Measurements from ENCODE around the gene KDM2B.

The KDM2B gene

DNA sequence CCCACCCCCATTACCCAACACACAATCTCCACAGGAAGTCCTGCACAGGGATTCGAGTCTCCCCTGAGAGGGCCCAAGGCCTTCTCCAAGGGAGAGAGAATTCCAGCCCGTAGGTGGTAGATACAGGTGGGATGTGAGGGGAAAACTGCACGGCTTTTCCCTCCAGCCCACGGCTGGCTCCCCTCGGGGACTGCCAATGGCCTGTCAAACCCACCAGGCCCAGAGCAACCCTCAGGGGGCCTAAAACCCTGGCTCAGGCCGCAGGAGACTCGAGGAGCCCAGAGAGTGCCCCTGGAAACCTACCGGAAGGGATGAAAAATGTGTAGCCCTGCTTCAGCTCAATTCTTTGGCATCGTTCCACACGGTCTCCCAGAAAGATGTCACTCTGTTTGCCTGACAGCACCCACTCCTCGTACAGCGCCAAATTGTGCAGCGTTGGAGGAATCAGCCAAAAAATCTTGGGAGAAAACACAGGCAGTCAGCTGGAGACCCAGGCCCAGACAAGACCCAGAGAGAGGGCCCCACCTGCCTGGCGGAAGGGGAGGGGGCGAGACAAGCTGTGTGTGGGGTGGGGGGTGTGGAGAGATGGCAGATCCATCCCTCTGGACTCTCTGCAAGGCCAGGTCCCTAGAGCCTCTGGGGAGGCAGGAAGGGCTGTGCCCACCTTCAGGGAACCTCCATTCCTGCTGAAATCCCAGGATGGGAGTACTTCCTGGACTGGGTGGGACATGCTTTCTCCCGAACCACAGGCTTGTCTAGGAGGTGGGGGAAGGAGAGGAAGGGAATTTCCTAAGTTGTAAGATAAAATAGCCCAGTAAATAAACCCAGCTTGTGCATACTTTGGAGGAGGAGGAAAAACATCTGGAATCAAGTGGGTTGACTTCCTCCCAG is 48.1 kb downstream of the KDM2B start:
- peak in 1 of 58 donors; percentile 19 for DNase-seq

- no peak for DNase-seq
These were observed 49.5 kb downstream of the KDM2B start for GRCh38 chr12:121531356-121531750.

DNA sequence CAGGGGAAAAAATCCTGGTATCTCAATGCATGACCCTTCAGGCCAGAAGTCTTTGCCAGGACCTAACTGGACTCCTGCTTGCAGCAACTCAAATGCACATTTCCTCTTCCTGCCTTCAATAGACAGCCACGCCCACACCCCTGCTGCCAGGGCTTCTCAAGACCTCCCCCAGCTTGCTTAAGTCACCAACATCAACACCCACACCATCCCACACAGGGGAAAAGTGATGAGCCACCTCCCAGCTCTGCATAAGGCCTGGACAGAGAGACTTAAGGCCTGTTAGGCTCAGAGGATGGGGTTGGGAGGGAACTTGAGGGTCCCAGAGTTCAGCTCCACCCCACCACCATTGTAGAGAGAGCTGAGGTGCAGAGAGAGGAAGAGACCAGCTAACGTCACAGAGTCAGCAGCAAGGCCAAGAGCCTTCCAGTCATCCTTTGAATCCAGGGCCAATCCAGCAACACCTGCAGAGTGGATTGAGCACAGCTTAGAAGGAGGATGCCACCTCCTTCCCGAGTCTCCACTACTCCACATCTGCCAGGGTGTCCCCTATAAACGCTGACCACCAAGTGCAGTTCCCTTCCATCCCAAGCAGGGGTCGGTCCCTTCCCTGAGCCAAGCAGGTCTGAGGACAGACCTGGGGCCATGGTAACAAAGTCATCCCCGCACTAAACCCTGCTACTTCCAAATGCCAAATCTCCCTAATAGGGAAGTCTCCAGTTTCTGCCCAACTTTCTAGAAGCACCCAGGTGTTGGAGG is 50.0 kb downstream of the KDM2B start:
- peak in 5 of 58 donors; percentile 6 to 9 (median 7) for DNase-seq

DNA sequence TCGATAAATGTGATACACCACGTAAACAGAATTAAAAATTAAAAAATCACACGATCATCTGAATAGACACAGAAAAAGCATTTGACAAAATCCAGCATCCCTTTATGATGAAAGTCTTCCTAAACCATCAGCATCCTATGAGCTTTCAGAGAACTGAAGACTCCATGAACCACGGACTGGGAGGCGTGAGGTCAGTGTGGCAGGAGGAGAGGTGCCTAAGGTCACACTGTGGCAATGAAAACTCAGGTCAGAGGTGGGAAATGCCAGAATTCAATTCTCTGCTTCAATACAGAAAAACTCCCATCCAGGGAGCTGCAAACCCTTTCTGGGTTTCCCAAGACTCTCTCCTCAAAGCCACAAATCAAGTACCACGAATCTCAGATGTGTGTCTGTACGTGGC is 51.6 kb downstream of the KDM2B start:
- no peak for DNase-seq

DNA sequence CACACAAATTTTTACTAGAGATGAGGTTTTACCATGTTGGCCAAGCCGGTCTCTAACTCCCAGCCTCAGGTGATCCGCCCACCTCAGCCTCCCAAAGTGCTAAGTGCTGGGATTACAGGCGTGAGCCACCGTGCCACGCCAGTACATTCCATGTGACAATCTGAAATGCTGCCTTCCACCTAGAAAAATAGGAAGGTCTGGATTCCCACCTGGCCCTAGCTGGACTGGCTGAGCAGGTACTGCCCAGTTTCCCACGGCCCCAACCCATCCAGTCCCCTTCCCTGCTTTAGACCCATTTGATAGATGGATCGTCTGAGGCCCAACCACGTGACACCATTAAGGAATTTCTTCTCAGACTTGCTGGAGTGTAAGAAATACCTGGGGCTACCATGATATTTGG is 55.4 kb downstream of the KDM2B start:
- no peak for DNase-seq

- DNase-seq: peak in 30 of 58 donors; percentile 4 to 68 (median 33)
These were observed 56.5 kb downstream of the KDM2B start for GRCh38 chr12:121524196-121524916.

- DNase-seq: peak in 23 of 58 donors; percentile 6 to 63 (median 26)
These were observed 57.1 kb downstream of the KDM2B start for GRCh38 chr12:121523741-121524140.

- DNase-seq: peak in 7 of 58 donors; percentile 8 to 34 (median 23)
These were observed 57.9 kb downstream of the KDM2B start for GRCh38 chr12:121522971-121523370.

GRCh38 chr12:121520586-121521086 is 60.2 kb downstream of the KDM2B start:
- DNase-seq: no peak

- DNase-seq: no peak
These were observed 60.7 kb downstream of the KDM2B start for GRCh38 chr12:121520119-121520518.

DNA sequence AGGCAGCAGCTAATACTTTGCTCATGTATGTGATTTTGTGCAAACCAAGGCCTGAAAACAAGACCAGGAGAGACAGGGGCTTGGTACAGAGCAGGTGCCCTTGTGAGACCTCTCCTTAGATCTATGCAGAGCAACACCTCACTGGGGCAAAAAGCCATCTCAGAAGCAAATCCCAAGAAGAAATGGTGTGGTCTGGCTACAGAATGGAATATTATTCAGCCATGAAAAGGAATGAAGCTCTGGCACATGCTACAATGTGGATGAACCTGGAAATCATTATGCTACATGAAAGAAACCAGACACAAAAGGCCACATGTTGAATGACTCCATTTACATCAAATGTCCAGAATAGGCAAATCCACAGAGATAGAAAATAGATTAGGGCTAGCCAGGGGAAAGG is 61.6 kb downstream of the KDM2B start:
- DNase-seq: no peak

- DNase-seq: peak in 1 of 58 donors; percentile 4
These were observed 62.2 kb downstream of the KDM2B start for GRCh38 chr12:121518656-121519055.

DNA sequence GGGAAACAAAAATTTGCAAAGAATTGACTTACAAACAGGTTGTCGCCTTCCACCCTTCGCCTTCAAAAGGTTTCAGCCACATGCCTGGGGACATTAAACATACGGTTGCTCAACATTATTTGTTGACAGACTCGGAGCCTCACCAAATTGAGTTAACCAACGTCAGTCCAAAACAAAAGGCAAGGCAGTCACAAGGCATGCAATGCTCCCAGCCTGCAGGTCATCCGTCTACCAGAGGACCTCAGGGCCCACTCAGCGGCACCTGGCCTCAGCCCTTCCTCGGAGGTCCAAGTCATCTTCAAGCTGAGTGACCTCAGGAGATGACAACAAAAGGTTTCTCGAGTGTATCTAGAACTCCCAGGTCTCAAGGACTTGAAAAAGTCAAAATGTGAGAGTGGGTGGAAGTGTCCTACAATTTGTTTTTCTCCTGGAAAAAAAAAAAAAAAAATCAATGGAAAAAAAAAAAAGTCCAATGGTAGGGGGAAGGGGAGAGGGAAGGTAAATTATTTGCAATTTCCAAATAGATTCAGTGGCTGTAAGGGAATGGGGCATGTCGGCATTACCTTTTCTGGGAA is 64.3 kb downstream of the KDM2B start:
- DNase-seq: no peak

DNA sequence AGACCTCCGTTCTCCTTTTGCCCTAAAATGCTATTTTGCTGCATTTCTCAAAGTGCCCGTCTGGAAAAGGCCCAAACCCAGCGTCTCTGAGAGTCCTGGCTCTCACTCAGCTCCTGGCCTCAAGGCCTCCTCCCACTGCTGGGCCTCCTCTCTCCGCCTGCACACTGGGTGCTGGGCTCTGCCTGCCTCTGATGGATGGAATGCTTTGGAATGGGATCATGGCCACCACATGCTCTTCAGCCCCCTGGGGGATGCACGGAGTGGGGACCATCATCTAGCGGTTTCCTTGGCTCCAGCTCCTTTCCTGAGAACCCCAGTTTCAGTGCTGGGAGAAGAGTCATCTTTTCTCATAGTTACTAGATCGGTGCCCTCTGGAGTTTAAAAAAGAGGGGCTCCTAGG is 65.2 kb downstream of the KDM2B start:
- no peak for DNase-seq

- no peak for DNase-seq
These were observed 66.6 kb downstream of the KDM2B start for GRCh38 chr12:121514184-121514742.

DNA sequence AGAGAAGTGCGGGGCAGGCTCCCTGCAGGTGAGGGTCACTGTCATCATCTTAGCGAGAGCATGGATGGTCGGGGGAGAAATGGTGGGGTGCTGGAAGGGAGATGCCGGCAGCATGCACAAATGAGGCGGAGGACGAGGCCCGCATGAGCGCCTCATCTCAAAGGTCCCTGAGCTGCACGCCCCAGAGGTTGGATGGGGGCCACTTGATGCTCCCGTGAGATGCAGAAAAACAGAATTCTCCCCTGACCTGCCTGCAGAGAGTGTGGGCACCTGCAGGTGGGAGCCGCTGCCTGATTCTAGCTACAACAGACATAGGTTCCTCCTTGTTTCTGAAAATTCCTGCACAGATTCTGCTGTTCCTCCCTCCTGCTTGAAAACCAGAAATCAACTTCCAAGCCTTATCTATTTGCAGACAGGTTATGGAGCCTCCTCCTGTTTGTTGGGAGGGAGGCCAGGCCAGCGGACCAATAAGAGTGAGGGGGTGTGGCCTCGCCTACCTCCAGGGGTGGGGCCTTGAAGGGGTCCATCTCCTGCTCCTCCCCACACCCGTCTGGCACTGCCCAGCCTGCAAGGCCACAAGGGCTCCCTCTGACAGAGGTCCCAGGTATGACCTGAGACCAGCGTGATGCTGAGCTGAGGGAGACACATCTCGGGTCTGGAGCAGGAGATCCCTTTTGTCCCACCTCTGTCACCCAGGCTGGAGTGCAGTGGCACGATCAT is 67.2 kb downstream of the KDM2B start:
- peak in 4 of 58 donors; percentile 9 to 38 (median 23) for DNase-seq

DNA sequence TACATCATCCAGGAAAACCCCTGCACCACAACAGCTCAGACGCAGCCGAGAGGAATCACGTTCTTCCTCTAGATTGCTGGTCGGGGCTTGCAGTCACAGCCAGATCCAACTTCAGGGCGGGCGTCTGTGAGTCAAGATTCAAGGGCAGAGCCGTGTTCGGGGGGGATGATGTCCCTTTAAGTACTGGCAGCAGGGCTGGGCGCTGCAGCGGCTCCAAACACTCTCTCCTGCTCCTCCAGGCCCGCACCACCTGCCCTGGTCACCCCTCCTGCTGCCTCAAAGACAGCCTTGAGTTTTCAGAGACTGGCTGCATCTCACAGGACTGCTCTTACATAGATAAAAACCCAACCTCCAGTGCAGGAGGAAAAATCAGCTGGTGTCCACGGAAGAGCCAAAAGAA is 68.3 kb downstream of the KDM2B start:
- no peak for DNase-seq

DNA sequence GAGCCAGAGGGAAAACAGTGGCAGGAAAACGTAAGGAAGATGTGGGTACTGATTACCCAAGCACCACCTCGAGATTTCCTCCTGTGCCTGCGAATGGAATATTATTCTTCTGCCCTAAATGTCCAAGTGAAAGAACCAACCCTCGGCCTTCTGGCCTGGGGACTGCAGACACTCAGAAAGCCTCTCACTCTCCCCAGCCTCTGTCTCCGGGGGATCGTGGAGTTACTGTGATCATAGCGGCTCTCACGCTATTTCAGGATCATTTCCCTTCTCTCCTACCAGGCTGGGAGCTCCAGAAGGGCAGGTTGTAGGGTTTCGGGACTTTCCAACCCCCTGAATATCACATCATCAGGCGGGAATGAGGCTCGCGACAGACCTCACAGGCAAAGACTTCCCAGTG is 68.9 kb downstream of the KDM2B start:
- no peak for DNase-seq

DNA sequence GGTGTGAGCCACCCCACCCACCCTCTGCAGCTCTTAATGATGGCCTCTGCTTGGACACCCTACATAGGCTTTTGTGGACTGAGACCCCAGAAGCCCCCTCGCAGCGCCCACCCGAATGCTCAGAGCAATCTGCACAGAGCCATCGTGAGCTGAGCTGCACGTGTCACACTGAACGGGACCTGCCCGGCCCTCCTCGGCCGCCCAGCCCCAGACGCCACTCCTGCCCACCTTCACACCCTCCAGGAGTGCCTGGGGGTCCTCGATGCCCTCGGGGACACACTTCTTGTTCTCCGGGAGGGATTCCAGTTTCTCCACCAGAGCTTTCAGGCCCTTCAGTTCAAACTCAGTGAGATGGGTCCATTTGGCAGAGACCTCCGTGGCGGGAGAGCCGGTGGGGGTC is 71.5 kb downstream of the KDM2B start:
- DNase-seq: no peak

DNA sequence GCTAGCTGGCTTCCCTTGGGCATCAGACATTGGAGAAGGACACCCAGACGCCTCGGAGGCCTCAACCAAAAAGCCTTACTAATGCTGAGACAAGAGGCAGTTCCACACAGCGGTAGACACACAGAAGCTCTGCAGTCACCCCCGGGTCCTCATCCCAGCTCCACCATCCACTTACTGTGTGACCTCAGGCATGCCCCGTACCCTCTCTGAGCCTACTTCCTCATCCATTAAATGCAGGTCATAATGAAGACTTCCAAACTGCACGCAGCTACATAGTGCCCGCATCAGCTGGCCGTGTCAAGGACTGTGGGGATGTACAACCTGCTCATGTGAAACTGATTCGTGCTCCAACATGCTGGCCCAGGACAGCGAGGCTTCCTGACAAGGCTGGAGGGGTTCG is 72.3 kb downstream of the KDM2B start:
- no peak for DNase-seq

Measured in anterior cingulate cortex (tissue), 58 donors.